CD14-positive monocyte (primary cell): Measurements from ENCODE around the gene PKD1L1. TPM values are rescaled to one million over a fixed set of nuclear protein-coding genes. Genes with fewer than 3 reads are reported as not detected.

Experiments used
- DNase-seq, 3 donors: peaks; one replicate each; pipeline ENCODE4 v3.0.0-alpha.2; 2011 to 2022
- H2AFZ ChIP-seq: 2 replicates; pipeline ENCODE4 v1.6.0; 2012; ENCODE audit warnings: mild to moderate bottlenecking, low read depth, low read length, inconsistent platforms; ENCODE audit not compliant: insufficient read depth, poor library complexity, severe bottlenecking
- H3K27ac ChIP-seq, 2 donors: 1 replicate in 1 of 2; 2 replicates in 1 of 2; pipeline ENCODE4 v1.5.1; 2012 to 2013; ENCODE audit warnings: low read length in 2 of 2, control low read depth in 1 of 2, inconsistent platforms in 1 of 2, low read depth in 1 of 2, mild to moderate bottlenecking in 1 of 2
- H3K27me3 ChIP-seq, 2 donors: one replicate each; pipeline versions ENCODE4 v1.6.0 to v1.6.1; 2011 to 2013; ENCODE audit warnings: low read length in 2 of 2; ENCODE audit not compliant: control insufficient read depth in 2 of 2, insufficient read depth in 2 of 2
- H3K36me3 ChIP-seq, 2 donors: replicated peaks in 1 of 2; 1 replicate in 1 of 2; 2 replicates in 1 of 2; pipeline versions ENCODE4 v1.5.1 to v1.6.1; 2012 to 2013; ENCODE audit warnings: low read length in 2 of 2, control low read depth in 1 of 2, inconsistent platforms in 1 of 2, mild to moderate bottlenecking in 1 of 2; ENCODE audit not compliant: insufficient read depth in 2 of 2, control insufficient read depth in 1 of 2
- H3K4me1 ChIP-seq, 2 donors: 1 replicate in 1 of 2; 2 replicates in 1 of 2; pipeline versions ENCODE4 v1.5.1 to v1.6.1; 2012 to 2013; ENCODE audit warnings: low read length in 2 of 2, control low read depth in 1 of 2, inconsistent platforms in 1 of 2, mild to moderate bottlenecking in 1 of 2, moderate library complexity in 1 of 2; ENCODE audit not compliant: insufficient read depth in 2 of 2, control insufficient read depth in 1 of 2
- H3K4me2 ChIP-seq: replicated peaks from 2 replicates; pipeline ENCODE3; 2012; ENCODE audit warnings: low read length, moderate library complexity, mild to moderate bottlenecking; ENCODE audit not compliant: poor library complexity, severe bottlenecking; ENCODE audit errors: extremely low read depth
- H3K4me3 ChIP-seq, 3 experiments: fragments of 200-600 bp in 1 of 3; sonication (generic) in 1 of 3; replicated peaks in 1 of 3; 1 replicate in 2 of 3; 2 replicates in 1 of 3; pipeline ENCODE4 v1.5.1; 2011 to 2013; ENCODE audit warnings: low read length in 3 of 3, mild to moderate bottlenecking in 3 of 3, control low read depth in 2 of 3, low read depth in 2 of 3, inconsistent platforms in 1 of 3, moderate library complexity in 1 of 3
- H3K79me2 ChIP-seq: 2 replicates; pipeline ENCODE4 v1.6.0; 2012; ENCODE audit warnings: mild to moderate bottlenecking, control low read depth, inconsistent platforms, low read length, moderate library complexity; ENCODE audit not compliant: insufficient read depth
- H3K9ac ChIP-seq: 2 replicates; pipeline ENCODE4 v1.6.0; 2017; ENCODE audit warnings: low read length, mild to moderate bottlenecking; ENCODE audit not compliant: insufficient read depth, poor library complexity, severe bottlenecking
- H3K9me3 ChIP-seq, 2 donors: replicated peaks in 1 of 2; 1 replicate in 1 of 2; 2 replicates in 1 of 2; pipeline versions ENCODE4 v1.5.1 to v1.6.1; 2012 to 2013; ENCODE audit warnings: low read length in 2 of 2, control low read depth in 1 of 2; ENCODE audit not compliant: control insufficient read depth in 1 of 2, insufficient read depth in 1 of 2
- H4K20me1 ChIP-seq: 2 replicates; pipeline ENCODE4 v1.6.0; 2012; ENCODE audit warnings: mild to moderate bottlenecking, low read length, control low read depth, moderate library complexity; ENCODE audit not compliant: insufficient read depth
- H3K27ac Mint-ChIP-seq, 7 donors: one replicate each; pipeline ENCODE4 v1.8.0; 2020; ENCODE audit warnings: mild to moderate bottlenecking in 7 of 7, mixed read lengths in 7 of 7, moderate library complexity in 6 of 7, inconsistent platforms in 2 of 7
- H3K27me3 Mint-ChIP-seq, 3 donors: one replicate each; pipeline ENCODE4 v1.8.0; 2021 to 2022; ENCODE audit warnings: low read depth in 3 of 3, mild to moderate bottlenecking in 3 of 3, mixed read lengths in 3 of 3, moderate library complexity in 3 of 3, inconsistent platforms in 1 of 3
- H3K36me3 Mint-ChIP-seq, 2 donors: one replicate each; pipeline ENCODE4 v1.8.0; 2020; ENCODE audit warnings: mixed read lengths in 2 of 2, inconsistent platforms in 1 of 2, mild to moderate bottlenecking in 1 of 2
- H3K4me1 Mint-ChIP-seq: one replicate; pipeline ENCODE4 v1.8.0; 2020; ENCODE audit warnings: mild to moderate bottlenecking, mixed read lengths
- H3K4me3 Mint-ChIP-seq, 2 donors: one replicate each; pipeline ENCODE4 v1.8.0; 2020; ENCODE audit warnings: mild to moderate bottlenecking in 2 of 2, mixed read lengths in 2 of 2, moderate library complexity in 1 of 2
- H3K9me3 Mint-ChIP-seq, 7 donors: one replicate each; pipeline ENCODE4 v1.8.0; 2020 to 2022; ENCODE audit warnings: mixed read lengths in 7 of 7, mild to moderate bottlenecking in 6 of 7, moderate library complexity in 6 of 7, inconsistent platforms in 2 of 7
- WGBS: methylation state at CpG from one replicate; pipeline ENCODE4 v1.1.5; 2013; ENCODE audit warnings: missing lambda C conversion rate; ENCODE audit not compliant: insufficient coverage; 5-methylcytosine and 5-hydroxymethylcytosine counted together
- intact Hi-C, 2 donors: fragments of 100-400 bp; cut with micrococcal nuclease; formaldehyde crosslinking; loops; one replicate each; pipeline versions ENCODE4 v1.15.0 to v1.15.1; 2023
- polyA plus RNA-seq, 3 donors: library from polyadenylated mRNA; depleted of rRNA in 1 of 3; unstranded in 2 of 3; stranded (reverse) in 1 of 3; fragments of 300-500 nt in 2 of 3; fragments of >200 nt in 1 of 3; fragmentation: Illumina TruSeq in 2 of 3; gene quantifications; 1 replicate in 2 of 3; 2 replicates in 1 of 3; pipeline ENCODE4 v1.2.3, GENCODE V29; 2012 to 2021
- TF ChIP-seq, protein P1 (sequence below): fragments of 200-600 bp; IDR thresholded peaks from one replicate; pipeline ENCODE4 v1.8.0; 2022; ENCODE audit warnings: antibody characterized with exemption, mild to moderate bottlenecking

The PKD1L1 gene
- polyA plus RNA-seq, 3 donors, result 0.19 TPM; not detected in 2

DNA sequence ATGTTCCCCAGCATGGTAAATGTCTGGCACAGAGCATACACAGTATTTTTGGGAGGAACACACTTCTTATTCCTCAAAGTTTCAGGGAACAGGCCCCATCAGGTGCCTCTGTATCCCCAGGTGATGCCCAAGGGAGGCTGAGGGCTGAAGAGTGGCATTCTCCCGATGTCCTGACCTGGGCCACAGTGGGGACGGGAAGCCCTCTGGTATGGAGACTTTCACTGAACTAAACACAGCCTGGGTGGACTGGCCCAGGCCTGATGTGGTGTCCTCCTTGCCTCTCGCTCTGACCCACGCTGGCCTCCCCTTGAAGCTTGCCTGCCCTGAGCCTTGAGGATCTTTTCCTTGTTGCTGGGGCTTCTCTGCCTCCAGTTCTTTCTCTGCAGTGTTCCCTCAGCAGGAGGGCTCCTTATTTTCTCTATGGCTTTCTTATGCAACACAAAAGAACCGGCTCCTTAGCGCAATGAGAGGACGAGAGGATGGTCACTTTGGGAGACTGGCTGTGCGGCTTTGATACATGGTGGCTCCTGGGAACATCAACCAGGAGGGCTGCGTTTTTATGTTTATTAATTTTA lies 208.9 kb downstream of the PKD1L1 start:
- Histone ChIP-seq H3K27ac (no peak overlapping the region), H3K4me2 (no peak overlapping the region), H3K4me1 (no peaks in the 10 kb centered on the region), H2AFZ (no peak overlapping the region), H3K9ac (no peak overlapping the region), H3K4me3 (no peak overlapping the region), H3K9me3 (no peaks in the 10 kb centered on the region), H3K36me3 (no peaks in the 10 kb centered on the region), H3K27me3 (peaks cover 0 to 7% of the 10 kb centered on the region in 2 donors), H3K79me2 (no peaks in the 10 kb centered on the region), H4K20me1 (no peaks in the 10 kb centered on the region)
- Mint-ChIP-seq H3K4me1 (peaks cover 4% of the 10 kb centered on the region), H3K36me3 (no peaks in the 10 kb centered on the region), H3K27me3 (peaks cover 11 to 14% (median 11%) of the 10 kb centered on the region in 3 donors), H3K4me3 (no peak overlapping the region), H3K27ac (peak overlapping the region in 2 of 7 donors; percentile 6 to 55), H3K9me3 (peaks cover 0 to 2% (median 0%) of the 10 kb centered on the region in 7 donors)
- 91% methylated on average over 4 of the region's 9 CpGs for WGBS
- DNase-seq, result no peak
- TF ChIP-seq, protein P1, sequence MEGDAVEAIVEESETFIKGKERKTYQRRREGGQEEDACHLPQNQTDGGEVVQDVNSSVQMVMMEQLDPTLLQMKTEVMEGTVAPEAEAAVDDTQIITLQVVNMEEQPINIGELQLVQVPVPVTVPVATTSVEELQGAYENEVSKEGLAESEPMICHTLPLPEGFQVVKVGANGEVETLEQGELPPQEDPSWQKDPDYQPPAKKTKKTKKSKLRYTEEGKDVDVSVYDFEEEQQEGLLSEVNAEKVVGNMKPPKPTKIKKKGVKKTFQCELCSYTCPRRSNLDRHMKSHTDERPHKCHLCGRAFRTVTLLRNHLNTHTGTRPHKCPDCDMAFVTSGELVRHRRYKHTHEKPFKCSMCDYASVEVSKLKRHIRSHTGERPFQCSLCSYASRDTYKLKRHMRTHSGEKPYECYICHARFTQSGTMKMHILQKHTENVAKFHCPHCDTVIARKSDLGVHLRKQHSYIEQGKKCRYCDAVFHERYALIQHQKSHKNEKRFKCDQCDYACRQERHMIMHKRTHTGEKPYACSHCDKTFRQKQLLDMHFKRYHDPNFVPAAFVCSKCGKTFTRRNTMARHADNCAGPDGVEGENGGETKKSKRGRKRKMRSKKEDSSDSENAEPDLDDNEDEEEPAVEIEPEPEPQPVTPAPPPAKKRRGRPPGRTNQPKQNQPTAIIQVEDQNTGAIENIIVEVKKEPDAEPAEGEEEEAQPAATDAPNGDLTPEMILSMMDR, result no peak
- intact Hi-C loops, result no loop called here

DNA sequence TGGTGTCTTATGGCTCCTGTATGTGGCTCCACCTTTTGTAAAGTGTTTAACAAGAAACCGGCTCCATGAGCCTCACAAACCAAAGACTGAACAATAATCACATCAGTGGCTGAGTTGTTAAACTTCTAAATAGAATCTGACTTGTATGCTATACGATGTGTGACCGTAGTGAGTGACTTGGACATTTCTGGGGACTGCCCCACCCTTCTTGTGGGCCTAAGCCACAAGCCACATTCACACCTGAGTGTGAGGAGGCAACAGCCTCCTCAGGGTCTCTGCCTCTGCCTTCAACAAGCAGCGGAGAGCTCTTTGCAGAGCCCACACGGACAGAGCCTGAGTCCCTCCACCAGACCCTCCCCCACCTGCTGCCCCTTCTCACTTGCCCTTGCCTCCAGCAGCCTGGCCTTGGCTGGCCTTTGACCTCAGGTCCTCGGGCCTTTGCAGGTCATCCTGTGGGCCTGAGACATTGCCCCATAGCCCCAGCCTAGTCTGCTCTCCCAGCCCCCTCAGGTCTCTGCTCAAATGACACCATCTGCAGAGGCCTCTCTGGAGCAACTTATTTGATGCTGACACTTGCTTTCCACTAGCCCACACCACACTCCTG lies 209.6 kb downstream of the PKD1L1 start:
- no peak overlapping the region for H3K4me3 Mint-ChIP-seq
- H3K27ac ChIP-seq, result no peak overlapping the region
- no peak for DNase-seq
- H3K4me1 ChIP-seq, result no peaks in the 10 kb centered on the region
- no peaks in the 10 kb centered on the region for H3K36me3 Mint-ChIP-seq
- H3K27ac Mint-ChIP-seq, result peak overlapping the region in 1 of 7 donors; percentile 19
- H2AFZ ChIP-seq, result no peak overlapping the region
- no peaks in the 10 kb centered on the region for H3K79me2 ChIP-seq
- H3K9me3 ChIP-seq, result no peaks in the 10 kb centered on the region
- no peaks in the 10 kb centered on the region for H3K4me1 Mint-ChIP-seq
- TF ChIP-seq, protein P1, result no peak
- 87% methylated on average over 3 of the region's 6 CpGs for WGBS
- no peak overlapping the region for H3K4me2 ChIP-seq
- peaks cover 6 to 8% (median 7%) of the 10 kb centered on the region in 3 donors for H3K27me3 Mint-ChIP-seq
- H3K9me3 Mint-ChIP-seq, result peaks cover 0 to 1% (median 0%) of the 10 kb centered on the region in 7 donors
- no peaks in the 10 kb centered on the region for H4K20me1 ChIP-seq
- no peak overlapping the region for H3K4me3 ChIP-seq
- peaks cover 0 to under 1% of the 10 kb centered on the region in 2 donors for H3K27me3 ChIP-seq
- intact Hi-C loops, result no loop called here
- no peaks in the 10 kb centered on the region for H3K36me3 ChIP-seq
- no peak overlapping the region for H3K9ac ChIP-seq
